ENCODE data around the gene BRSK2. TPM values are rescaled to one million over a fixed set of nuclear protein-coding genes. Genes with fewer than 3 reads are reported as not detected.

Gene BRSK2
- total RNA-seq, 5 donors from 2014 or later (not counting 1 experiment from before 2014, with no cell fraction given) = 0.54 to 1.5 (median 0.95) TPM

DNA sequence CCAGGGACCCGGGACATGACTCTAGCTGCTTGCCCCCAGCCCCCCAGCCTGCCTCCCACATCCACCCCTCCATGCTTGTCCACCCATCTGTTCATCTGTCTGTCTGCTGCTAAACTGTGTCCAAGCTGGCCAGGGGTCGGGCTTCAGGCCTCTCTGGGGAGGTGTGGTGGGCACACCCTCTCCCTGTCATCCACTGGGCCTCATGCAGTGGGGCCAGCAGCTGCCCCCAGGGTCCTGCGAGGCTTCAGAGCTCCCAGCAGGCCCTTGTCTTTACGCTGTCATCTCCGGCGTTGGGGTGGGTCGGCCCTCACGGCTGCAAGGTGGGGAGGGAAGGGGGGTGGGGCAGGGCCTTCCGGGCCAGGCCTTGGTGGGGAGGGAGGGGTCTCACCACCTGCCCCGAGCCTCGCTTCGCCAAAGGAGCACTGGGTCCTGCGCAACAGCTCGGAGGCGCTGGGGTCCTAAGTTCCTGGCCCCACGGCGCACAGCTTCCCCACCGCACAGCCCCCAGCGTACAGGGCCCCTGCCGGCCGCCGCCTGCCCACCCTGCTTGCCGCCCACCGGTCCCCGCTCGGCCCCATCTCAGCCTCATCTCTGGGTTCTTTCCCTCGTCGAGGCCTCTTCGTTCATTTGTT lies 70.1 kb downstream of the BRSK2 start:
- ChIA-PET POLR2A (no interaction called here), CTCF (no interaction called here)
- Histone ChIP-seq H3K4me3 (ENCODE audit: control insufficient read depth in 1 of 2, extremely low read depth in 1 of 2, low read length in 1 of 2) (no peak overlapping the region), H3K9me3 (no peaks in the 10 kb centered on the region), H3K4me1 (ENCODE audit: control insufficient read depth in 1 of 2, extremely low read depth in 1 of 2, insufficient read depth in 2 of 2, low read length in 2 of 2) (no peaks in the 10 kb centered on the region), H3K27me3 (replicated peaks in 1 of 2; ENCODE audit: control insufficient read depth in 2 of 2, extremely low read depth in 1 of 2, insufficient read depth in 2 of 2, low read length in 1 of 2) (no peaks in the 10 kb centered on the region), H3K36me3 (ENCODE audit: control insufficient read depth in 2 of 2, extremely low read depth in 1 of 2, insufficient read depth in 1 of 2, low read length in 1 of 2) (no peaks in the 10 kb centered on the region), H3K27ac (ENCODE audit: low read length) (no peak overlapping the region)
- H3K27me3 Mint-ChIP-seq = no peaks in the 10 kb centered on the region
- WGBS (ENCODE audit: insufficient coverage) = 85% methylated on average over 23 of the region's 29 CpGs
- no peaks in the 10 kb centered on the region for H3K9me3 Mint-ChIP-seq
- H3K4me3 Mint-ChIP-seq = no peak overlapping the region
- no peaks in the 10 kb centered on the region for H3K4me1 Mint-ChIP-seq
- DNase-seq = no peak
- H3K36me3 Mint-ChIP-seq = no peaks in the 10 kb centered on the region
- no peak overlapping the region for H3K27ac Mint-ChIP-seq
- ATAC-seq (replicated peaks in 1 of 4) = no peak

DNA sequence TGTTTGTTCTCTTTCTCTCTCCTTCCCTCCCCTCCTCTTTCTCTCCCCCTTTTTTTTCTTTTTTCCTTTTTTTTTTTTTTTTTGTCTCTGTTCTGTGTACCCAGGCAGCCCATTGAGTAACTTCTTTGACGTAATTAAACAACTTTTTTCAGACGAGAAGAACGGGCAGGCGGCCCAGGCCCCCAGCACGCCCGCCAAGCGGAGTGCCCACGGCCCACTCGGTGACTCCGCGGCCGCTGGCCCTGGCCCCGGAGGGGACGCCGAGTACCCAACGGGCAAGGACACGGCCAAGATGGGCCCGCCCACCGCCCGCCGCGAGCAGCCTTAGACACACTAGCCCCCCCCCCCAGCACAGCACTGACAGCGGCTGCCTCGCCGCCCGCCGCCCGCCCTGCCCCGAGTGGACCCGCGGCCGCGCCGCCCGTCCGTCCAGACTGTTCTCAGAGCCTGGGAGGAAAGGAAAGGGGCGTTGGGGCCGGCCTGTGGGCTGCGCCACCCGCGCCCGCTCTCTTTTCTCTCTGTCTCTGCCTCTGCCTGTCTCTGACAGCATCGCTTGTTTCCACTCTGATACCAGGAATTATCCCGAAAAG lies 70.8 kb downstream of the BRSK2 start:
- no peak for ATAC-seq (replicated peaks in 1 of 4)
- Histone ChIP-seq H3K27ac (ENCODE audit: low read length) (no peak overlapping the region), H3K4me1 (ENCODE audit: control insufficient read depth in 1 of 2, extremely low read depth in 1 of 2, insufficient read depth in 2 of 2, low read length in 2 of 2) (no peaks in the 10 kb centered on the region), H3K4me3 (ENCODE audit: control insufficient read depth in 1 of 2, extremely low read depth in 1 of 2, low read length in 1 of 2) (no peak overlapping the region), H3K9me3 (no peaks in the 10 kb centered on the region), H3K36me3 (ENCODE audit: control insufficient read depth in 2 of 2, extremely low read depth in 1 of 2, insufficient read depth in 1 of 2, low read length in 1 of 2) (no peaks in the 10 kb centered on the region), H3K27me3 (replicated peaks in 1 of 2; ENCODE audit: control insufficient read depth in 2 of 2, extremely low read depth in 1 of 2, insufficient read depth in 2 of 2, low read length in 1 of 2) (no peaks in the 10 kb centered on the region)
- Mint-ChIP-seq H3K27me3 (no peaks in the 10 kb centered on the region), H3K27ac (no peak overlapping the region), H3K36me3 (peaks cover 2% of the 10 kb centered on the region), H3K4me1 (no peaks in the 10 kb centered on the region), H3K9me3 (no peaks in the 10 kb centered on the region), H3K4me3 (no peak overlapping the region)
- ChIA-PET CTCF (no interaction called here), POLR2A (no interaction called here)
- no peak for DNase-seq
- WGBS (ENCODE audit: insufficient coverage) = 93% methylated on average over 29 of the region's 44 CpGs

- no peaks in the 10 kb centered on the region for H3K27me3 Mint-ChIP-seq
- DNase-seq (no peak), ATAC-seq (replicated peaks in 1 of 4) (no peak)
- peaks cover 6% of the 10 kb centered on the region for H3K36me3 Mint-ChIP-seq
- ChIA-PET POLR2A (interaction anchor here in 1 of 2 donors (0.7 kb wide), 1 partner anchor 20 kb away, joined by 5 read pairs; no protein-coding TSS in a partner anchor), CTCF (interaction anchor here (0.6 to 0.7 kb wide), 2 partner anchors 86 to 1702 kb away, joined by 7 to 8 read pairs; no protein-coding TSS in a partner anchor)
- H3K27me3 ChIP-seq (replicated peaks in 1 of 2; ENCODE audit: control insufficient read depth in 2 of 2, extremely low read depth in 1 of 2, insufficient read depth in 2 of 2, low read length in 1 of 2) = no peaks in the 10 kb centered on the region
- no peak overlapping the region for H3K27ac Mint-ChIP-seq
- H3K36me3 ChIP-seq (ENCODE audit: control insufficient read depth in 2 of 2, extremely low read depth in 1 of 2, insufficient read depth in 1 of 2, low read length in 1 of 2) = no peaks in the 10 kb centered on the region
- no peak overlapping the region for H3K27ac ChIP-seq (ENCODE audit: low read length)
- H3K4me1 ChIP-seq (ENCODE audit: control insufficient read depth in 1 of 2, extremely low read depth in 1 of 2, insufficient read depth in 2 of 2, low read length in 2 of 2) = no peaks in the 10 kb centered on the region
- H3K9me3 Mint-ChIP-seq = no peaks in the 10 kb centered on the region
- no peaks in the 10 kb centered on the region for H3K9me3 ChIP-seq
- H3K4me3 Mint-ChIP-seq = no peak overlapping the region
- H3K4me3 ChIP-seq (ENCODE audit: control insufficient read depth in 1 of 2, extremely low read depth in 1 of 2, low read length in 1 of 2) = no peak overlapping the region
- no peaks in the 10 kb centered on the region for H3K4me1 Mint-ChIP-seq
- WGBS (ENCODE audit: insufficient coverage) = 93% methylated on average over 44 of the region's 50 CpGs
These were observed 71.5 kb downstream of the BRSK2 start for GRCh38 chr11:1460986-1461825.

- H3K4me3 Mint-ChIP-seq = no peak overlapping the region
- WGBS (ENCODE audit: insufficient coverage) = 96% methylated on average over 37 of the region's 46 CpGs
- CTCF ChIA-PET = interaction anchor here (0.6 to 0.7 kb wide), 2 partner anchors 85 to 1701 kb away, joined by 7 to 8 read pairs; no protein-coding TSS in a partner anchor
These were observed 72.3 kb downstream of the BRSK2 start for GRCh38 chr11:1461826-1462697.

GRCh38 chr11:1462698-1462975 lies 72.9 kb downstream of the BRSK2 start:
- Histone ChIP-seq H3K36me3 (ENCODE audit: control insufficient read depth in 2 of 2, extremely low read depth in 1 of 2, insufficient read depth in 1 of 2, low read length in 1 of 2) (peaks cover 0 to 4% of the 10 kb centered on the region in 2 donors), H3K4me3 (ENCODE audit: control insufficient read depth in 1 of 2, extremely low read depth in 1 of 2, low read length in 1 of 2) (no peak overlapping the region), H3K27me3 (replicated peaks in 1 of 2; ENCODE audit: control insufficient read depth in 2 of 2, extremely low read depth in 1 of 2, insufficient read depth in 2 of 2, low read length in 1 of 2) (no peaks in the 10 kb centered on the region), H3K27ac (ENCODE audit: low read length) (no peak overlapping the region), H3K4me1 (ENCODE audit: control insufficient read depth in 1 of 2, extremely low read depth in 1 of 2, insufficient read depth in 2 of 2, low read length in 2 of 2) (no peaks in the 10 kb centered on the region), H3K9me3 (no peaks in the 10 kb centered on the region)
- no peak for DNase-seq
- WGBS (ENCODE audit: insufficient coverage) = 96% methylated on average over 13 of the region's 13 CpGs
- no peak for ATAC-seq (replicated peaks in 1 of 4)
- Mint-ChIP-seq H3K9me3 (no peaks in the 10 kb centered on the region), H3K4me3 (no peak overlapping the region), H3K27me3 (no peaks in the 10 kb centered on the region), H3K27ac (no peak overlapping the region), H3K4me1 (peaks cover 0 to 7% (median 0%) of the 10 kb centered on the region in 3 donors), H3K36me3 (peaks cover 15% of the 10 kb centered on the region)
- POLR2A ChIA-PET = no interaction called here
- CTCF ChIA-PET = no interaction called here

More at GRCh38 chr11:1461826-1462697, 72.3 kb downstream of the BRSK2 start:
- Histone ChIP-seq H3K4me1 (ENCODE audit: control insufficient read depth in 1 of 2, extremely low read depth in 1 of 2, insufficient read depth in 2 of 2, low read length in 2 of 2) (no peaks in the 10 kb centered on the region), H3K9me3 (no peaks in the 10 kb centered on the region), H3K36me3 (ENCODE audit: control insufficient read depth in 2 of 2, extremely low read depth in 1 of 2, insufficient read depth in 1 of 2, low read length in 1 of 2) (no peaks in the 10 kb centered on the region), H3K4me3 (ENCODE audit: control insufficient read depth in 1 of 2, extremely low read depth in 1 of 2, low read length in 1 of 2) (no peak overlapping the region), H3K27ac (ENCODE audit: low read length) (no peak overlapping the region), H3K27me3 (replicated peaks in 1 of 2; ENCODE audit: control insufficient read depth in 2 of 2, extremely low read depth in 1 of 2, insufficient read depth in 2 of 2, low read length in 1 of 2) (no peaks in the 10 kb centered on the region)
- DNase-seq = no peak
- no peak for ATAC-seq (replicated peaks in 1 of 4)
- H3K36me3 Mint-ChIP-seq = peaks cover 9% of the 10 kb centered on the region
- POLR2A ChIA-PET = interaction anchor here in 1 of 2 donors (0.7 kb wide), 1 partner anchor 21 kb away, joined by 5 read pairs; no protein-coding TSS in a partner anchor
- H3K27me3 Mint-ChIP-seq = no peaks in the 10 kb centered on the region
- H3K4me1 Mint-ChIP-seq = peaks cover 0 to 1% (median 0%) of the 10 kb centered on the region in 3 donors
- H3K9me3 Mint-ChIP-seq = no peaks in the 10 kb centered on the region
- no peak overlapping the region for H3K27ac Mint-ChIP-seq

GRCh38 chr11:1463056-1463455 lies 73.3 kb downstream of the BRSK2 start:
- Histone ChIP-seq H3K9me3 (no peaks in the 10 kb centered on the region), H3K4me1 (ENCODE audit: control insufficient read depth in 1 of 2, extremely low read depth in 1 of 2, insufficient read depth in 2 of 2, low read length in 2 of 2) (no peaks in the 10 kb centered on the region), H3K27me3 (replicated peaks in 1 of 2; ENCODE audit: control insufficient read depth in 2 of 2, extremely low read depth in 1 of 2, insufficient read depth in 2 of 2, low read length in 1 of 2) (no peaks in the 10 kb centered on the region), H3K4me3 (ENCODE audit: control insufficient read depth in 1 of 2, extremely low read depth in 1 of 2, low read length in 1 of 2) (no peak overlapping the region), H3K36me3 (ENCODE audit: control insufficient read depth in 2 of 2, extremely low read depth in 1 of 2, insufficient read depth in 1 of 2, low read length in 1 of 2) (peaks cover 0 to 4% of the 10 kb centered on the region in 2 donors), H3K27ac (ENCODE audit: low read length) (no peak overlapping the region)
- no peak for ATAC-seq (replicated peaks in 1 of 4)
- Mint-ChIP-seq H3K36me3 (peaks cover 15% of the 10 kb centered on the region), H3K4me3 (no peak overlapping the region), H3K4me1 (peaks cover 0 to 7% (median 0%) of the 10 kb centered on the region in 3 donors), H3K9me3 (no peaks in the 10 kb centered on the region), H3K27me3 (no peaks in the 10 kb centered on the region), H3K27ac (no peak overlapping the region)
- DNase-seq = no peak
- 97% methylated on average over 16 of the region's 16 CpGs for WGBS (ENCODE audit: insufficient coverage)
- ChIA-PET CTCF (interaction anchor here in 1 of 2 donors (0.7 kb wide), 1 partner anchor 927 kb away, joined by 3 read pairs; no protein-coding TSS in a partner anchor), POLR2A (no interaction called here)
